NCI-H2227 (cell line): ENCODE data around the gene GNA12.
"Not testable (repeated sequence)": the region's sequence is repeated elsewhere in the genome, so short reads cannot be mapped to it uniquely, and the experiment has no call there.

Source experiments
- DNase-seq: peaks from one replicate; lab custom pipeline; 2025; ENCODE audit not compliant: unreplicated experiment; lab: John Stamatoyannopoulos, UW

The GNA12 gene

GRCh38 chr7:2758673-2759616, 85.2 kb downstream of the GNA12 start:
- no peak for DNase-seq

GRCh38 chr7:2757904-2758672, 86.0 kb downstream of the GNA12 start:
- DNase-seq = peak; percentile 37

- DNase-seq = no peak
These were observed 86.7 kb downstream of the GNA12 start for GRCh38 chr7:2757361-2757903.

GRCh38 chr7:2755531-2755930, 88.6 kb downstream of the GNA12 start:
- no peak for DNase-seq

- no peak for DNase-seq
These were observed 89.2 kb downstream of the GNA12 start for GRCh38 chr7:2754912-2755311.

- no peak for DNase-seq
These were observed 90.0 kb downstream of the GNA12 start for GRCh38 chr7:2754086-2754485.

GRCh38 chr7:2753148-2753547, 91.0 kb downstream of the GNA12 start:
- DNase-seq = no peak

GRCh38 chr7:2751086-2751485, 93.0 kb downstream of the GNA12 start:
- DNase-seq = no peak

GRCh38 chr7:2750004-2750407, 94.1 kb downstream of the GNA12 start:
- no peak for DNase-seq

- not testable (repeated sequence) for DNase-seq
These were observed 95.4 kb downstream of the GNA12 start for GRCh38 chr7:2748684-2749083.

GRCh38 chr7:2743523-2744185, 100.5 kb downstream of the GNA12 start:
- DNase-seq = not testable (repeated sequence)

- no peak for DNase-seq
These were observed 105.2 kb downstream of the GNA12 start for GRCh38 chr7:2738766-2739549.

GRCh38 chr7:2737771-2738540, 106.2 kb downstream of the GNA12 start:
- no peak for DNase-seq

- DNase-seq = not testable (repeated sequence)
These were observed 106.9 kb downstream of the GNA12 start for GRCh38 chr7:2737005-2737743.

- DNase-seq = no peak
These were observed 107.6 kb downstream of the GNA12 start for GRCh38 chr7:2736411-2736914.

GRCh38 chr7:2735744-2736143, 108.4 kb downstream of the GNA12 start:
- DNase-seq = no peak

GRCh38 chr7:2734751-2735571, 109.1 kb downstream of the GNA12 start:
- no peak for DNase-seq
